Measurements from ENCODE around the gene CBLC.

CBLC gene, protein sequence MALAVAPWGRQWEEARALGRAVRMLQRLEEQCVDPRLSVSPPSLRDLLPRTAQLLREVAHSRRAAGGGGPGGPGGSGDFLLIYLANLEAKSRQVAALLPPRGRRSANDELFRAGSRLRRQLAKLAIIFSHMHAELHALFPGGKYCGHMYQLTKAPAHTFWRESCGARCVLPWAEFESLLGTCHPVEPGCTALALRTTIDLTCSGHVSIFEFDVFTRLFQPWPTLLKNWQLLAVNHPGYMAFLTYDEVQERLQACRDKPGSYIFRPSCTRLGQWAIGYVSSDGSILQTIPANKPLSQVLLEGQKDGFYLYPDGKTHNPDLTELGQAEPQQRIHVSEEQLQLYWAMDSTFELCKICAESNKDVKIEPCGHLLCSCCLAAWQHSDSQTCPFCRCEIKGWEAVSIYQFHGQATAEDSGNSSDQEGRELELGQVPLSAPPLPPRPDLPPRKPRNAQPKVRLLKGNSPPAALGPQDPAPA
- total RNA-seq: 0 reads per million in 2 donors

DNA sequence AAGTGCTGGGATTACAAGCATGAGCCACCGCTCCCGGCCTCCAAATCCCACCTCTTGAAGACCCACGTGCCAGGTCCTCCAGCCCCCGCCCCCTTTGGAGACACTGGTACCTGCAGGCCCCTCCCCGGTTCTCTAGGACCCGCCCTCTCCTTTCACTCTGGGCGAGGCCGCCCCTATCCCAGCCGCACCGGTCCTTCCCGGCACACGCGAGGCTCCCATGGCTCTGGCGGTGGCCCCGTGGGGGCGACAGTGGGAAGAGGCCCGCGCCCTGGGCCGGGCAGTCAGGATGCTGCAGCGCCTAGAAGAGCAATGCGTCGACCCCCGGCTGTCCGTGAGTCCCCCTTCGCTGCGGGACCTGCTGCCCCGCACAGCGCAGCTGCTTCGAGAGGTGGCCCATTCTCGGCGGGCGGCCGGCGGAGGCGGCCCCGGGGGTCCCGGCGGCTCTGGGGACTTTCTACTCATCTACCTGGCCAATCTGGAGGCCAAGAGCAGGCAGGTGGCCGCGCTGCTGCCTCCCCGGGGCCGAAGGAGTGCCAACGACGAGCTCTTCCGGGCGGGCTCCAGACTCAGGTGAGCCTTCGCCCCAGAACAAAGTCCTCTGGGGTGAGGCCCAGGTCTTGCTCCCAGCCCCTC lies at the start of gene CBLC:
Gene CBLC (plus strand): TSS at position 176 of the 633 bp plus-strand sequence. CDS start 42 bp downstream, at position 218.
- no peak for DNase-seq

DNA sequence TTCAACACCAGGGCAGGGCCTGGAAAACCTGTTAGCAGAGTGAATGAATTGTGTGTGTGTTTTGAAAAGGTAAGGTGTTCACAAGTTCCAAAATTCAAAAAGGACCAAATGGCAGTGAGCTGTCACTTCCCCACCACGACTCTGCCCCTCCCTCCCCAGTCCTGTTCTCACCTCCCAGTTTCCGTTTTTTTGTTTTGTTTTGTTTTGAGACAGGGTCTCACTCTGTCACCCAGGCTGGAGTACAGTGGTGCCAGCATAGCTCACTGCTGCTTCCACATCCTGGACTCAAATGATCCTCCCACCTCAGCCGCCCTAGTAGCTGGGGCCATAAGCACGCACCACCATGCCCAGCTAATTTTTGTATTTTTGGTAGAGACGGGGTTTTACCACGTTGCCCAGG lies 49.5 kb upstream of the CBLC start:
- DNase-seq: no peak

DNA sequence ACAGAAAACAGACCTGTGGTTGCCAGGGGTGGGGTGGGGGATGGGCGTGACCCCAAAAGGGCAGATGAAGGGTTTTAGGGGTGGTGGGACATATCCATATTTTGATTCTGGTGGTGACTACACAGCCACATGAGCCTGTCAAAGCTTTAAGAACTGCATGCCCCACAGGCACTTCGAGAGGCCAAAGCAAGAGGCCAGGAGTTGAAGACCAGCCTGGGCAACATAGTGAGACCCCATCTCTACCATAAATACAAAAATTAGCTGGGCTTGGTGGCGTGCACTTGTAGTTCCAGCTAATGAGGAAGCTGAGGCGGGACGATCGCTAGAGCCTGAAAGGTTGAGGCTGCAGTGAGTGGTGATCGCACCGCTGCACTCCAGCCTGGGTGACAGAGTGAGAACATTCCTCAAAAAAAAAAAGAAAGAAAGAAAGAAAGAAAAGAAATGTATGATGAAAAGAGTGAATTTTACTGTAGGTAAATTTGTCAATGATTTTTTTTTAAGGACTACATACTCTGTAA lies 48.1 kb upstream of the CBLC start:
- DNase-seq: no peak

- no peak for DNase-seq
These were observed 46.6 kb upstream of the CBLC start for GRCh38 chr19:44731081-44731480.

GRCh38 chr19:44731622-44732021 lies 46.1 kb upstream of the CBLC start:
- DNase-seq: no peak

- no peak for DNase-seq
These were observed 45.3 kb upstream of the CBLC start for GRCh38 chr19:44732235-44733014.

DNA sequence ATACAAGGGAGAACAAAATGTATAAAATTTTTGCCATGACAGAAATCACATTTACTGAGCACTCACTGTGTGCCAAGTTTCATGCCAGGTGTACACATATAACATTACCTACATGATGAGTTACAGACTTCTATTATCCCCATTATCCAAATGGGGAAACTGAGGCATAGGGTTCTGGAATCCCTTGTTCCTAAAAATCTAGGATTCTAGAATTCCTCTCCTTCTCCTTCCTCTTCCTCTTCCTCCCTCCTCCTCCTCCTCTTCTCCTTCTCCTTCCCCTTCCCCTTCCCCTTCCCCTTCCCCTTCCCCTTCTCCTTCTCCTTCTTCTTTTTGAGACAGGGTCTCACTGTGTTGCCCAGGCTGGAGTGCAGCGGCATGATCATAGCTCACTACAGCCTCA lies 43.3 kb upstream of the CBLC start:
- no peak for DNase-seq

- no peak for DNase-seq
These were observed 42.7 kb upstream of the CBLC start for GRCh38 chr19:44735011-44735410.

DNA sequence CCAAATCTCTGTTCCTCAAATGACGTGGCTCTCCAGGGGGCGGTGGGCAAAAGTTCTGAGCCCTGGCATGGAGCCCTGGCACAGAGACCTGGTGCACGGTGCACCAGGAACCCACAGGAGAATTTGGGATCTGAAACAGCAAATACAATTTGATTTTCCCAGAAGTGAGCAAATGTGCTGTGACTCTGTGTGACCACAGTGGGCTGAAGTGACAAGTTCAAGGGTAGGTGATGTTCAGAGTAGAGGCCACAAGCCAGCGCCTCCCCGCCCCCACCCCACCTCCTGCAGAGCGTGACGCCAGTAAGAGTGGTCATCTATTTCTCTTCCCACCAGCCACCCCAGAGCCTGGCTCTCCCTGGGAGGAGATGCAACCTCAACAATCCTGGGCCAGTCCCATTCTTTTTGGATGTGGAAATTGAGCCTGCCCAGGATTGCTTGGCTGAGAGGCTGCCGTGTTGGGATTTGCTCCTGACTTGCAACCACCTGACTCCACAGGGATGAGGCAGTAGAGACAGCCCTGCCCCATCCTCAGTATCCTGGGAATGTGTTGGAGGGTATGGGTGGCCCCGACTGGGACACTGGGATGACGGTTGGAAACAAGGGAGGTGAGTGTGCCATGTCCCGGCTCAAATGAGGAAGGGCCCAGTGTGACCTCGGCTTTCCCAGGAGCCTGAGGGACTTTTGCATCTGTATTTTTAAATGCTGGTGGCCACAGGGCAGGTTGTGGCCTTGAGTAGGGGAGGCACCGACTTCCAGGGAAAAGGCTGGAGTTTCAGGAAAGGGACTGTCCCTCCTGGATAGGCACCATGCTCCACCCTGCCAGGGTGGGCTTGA lies 40.2 kb upstream of the CBLC start:
- DNase-seq: no peak

DNA sequence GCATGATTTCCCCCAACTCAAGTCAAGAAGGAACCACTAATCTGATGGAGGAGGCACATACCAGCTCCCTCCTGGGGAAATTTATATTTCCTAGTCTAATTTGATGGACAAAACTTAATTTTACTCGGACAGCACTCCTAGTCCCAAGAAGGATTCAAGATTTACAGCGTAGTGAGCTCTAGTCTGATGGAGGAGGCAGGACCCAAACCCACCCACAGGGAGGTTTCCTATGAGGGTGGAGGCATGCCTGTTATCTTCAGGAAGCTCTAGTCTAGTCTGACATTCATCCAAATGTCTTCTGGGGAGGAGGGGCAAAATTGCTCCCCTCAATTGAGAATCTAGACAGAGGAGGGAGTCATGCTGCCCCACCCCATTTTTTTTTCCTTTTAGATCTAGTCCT lies 39.6 kb upstream of the CBLC start:
- no peak for DNase-seq

- no peak for DNase-seq
These were observed 38.8 kb upstream of the CBLC start for GRCh38 chr19:44738603-44739558.

- DNase-seq: no peak
These were observed 37.3 kb upstream of the CBLC start for GRCh38 chr19:44740351-44740824.

- DNase-seq: no peak
These were observed 36.4 kb upstream of the CBLC start for GRCh38 chr19:44741258-44741731.

DNA sequence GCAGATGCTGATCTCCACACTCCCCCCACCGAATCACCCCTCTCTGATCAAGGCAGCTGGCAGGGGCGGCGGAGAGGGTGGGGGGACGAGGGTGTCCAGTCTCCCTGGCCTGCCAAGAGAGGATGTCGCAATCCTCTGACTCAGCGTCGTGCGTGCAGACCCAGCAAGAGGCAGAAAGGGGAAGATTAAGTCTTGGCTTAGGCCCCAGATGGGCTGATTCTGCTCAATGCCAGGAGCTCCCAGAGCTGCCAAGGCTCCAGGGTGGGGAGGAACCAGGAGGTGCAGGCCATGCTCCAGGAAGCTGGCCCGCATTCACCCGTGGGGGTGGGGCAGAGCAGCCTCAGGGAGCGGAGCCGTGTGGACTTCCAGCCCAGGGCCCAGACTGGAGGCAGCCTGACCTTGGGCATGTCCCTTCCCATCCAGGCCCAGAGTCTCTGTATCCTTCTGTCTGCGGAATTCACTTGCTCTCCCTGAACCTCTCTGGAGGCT lies 35.8 kb upstream of the CBLC start:
- DNase-seq: no peak

- no peak for DNase-seq
These were observed 35.2 kb upstream of the CBLC start for GRCh38 chr19:44742330-44743061.

GRCh38 chr19:44744871-44745332 lies 32.8 kb upstream of the CBLC start:
- no peak for DNase-seq

- no peak for DNase-seq
These were observed 32.3 kb upstream of the CBLC start for GRCh38 chr19:44745341-44745831.

DNA sequence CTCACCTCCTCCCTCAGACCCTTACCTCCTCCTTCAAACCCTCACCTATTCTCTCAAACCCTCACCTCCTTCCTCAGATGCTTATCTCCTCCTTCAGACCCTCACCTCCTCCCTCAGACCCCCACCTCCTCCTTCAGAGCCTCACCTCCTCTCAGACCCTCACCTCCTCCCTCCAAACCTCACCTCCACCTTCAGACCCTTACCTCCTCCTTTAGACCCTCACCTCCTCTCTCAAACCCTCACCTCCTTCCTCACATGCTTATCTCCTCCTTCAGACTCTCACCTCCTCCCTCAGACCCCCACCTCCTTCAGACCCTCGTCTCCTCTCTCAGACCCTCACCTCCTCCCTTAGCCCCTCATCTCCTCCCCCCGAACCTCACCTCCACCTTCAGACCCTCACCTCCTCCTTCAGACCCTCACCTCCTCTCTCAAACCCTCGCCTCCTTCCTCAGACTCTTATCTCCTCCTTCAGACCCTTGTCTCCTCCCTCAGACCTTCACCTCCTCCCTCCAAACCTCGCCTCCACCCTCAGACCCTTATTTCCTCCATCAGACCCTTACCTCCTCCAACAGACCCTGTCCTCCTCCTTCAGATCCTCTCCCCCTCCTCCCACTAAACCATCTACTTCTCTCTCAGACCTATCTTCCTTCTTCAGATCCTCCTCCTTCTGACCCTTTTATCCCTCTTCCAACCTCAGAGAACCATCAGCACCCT lies 31.6 kb upstream of the CBLC start:
- no peak for DNase-seq

DNA sequence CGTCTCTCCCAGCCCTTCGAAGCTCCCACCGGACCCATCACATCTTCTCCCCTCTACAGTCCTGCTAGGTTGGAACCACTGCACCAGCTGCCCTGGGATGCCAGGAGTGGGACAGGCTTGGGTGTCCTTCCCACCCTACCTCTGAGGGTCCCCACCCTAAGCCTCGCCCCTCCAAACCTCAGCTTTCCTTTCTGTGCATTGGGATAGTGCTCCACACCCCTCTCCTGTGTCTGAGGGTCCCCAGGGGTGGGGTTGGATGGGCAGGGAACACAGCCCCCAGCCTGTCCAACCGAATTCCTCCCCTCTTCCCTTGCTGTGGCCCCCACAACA lies 31.1 kb upstream of the CBLC start:
- no peak for DNase-seq

Data from T-helper 2 cell (primary cell).